ENCODE results near the gene H19. TPM values are rescaled to one million over a fixed set of nuclear protein-coding genes. Genes with fewer than 3 reads are reported as not detected.

The H19 gene
- 2.8 TPM for total RNA-seq

GRCh38 chr11:1997755-1998154 lies at the start of gene H19:
TSS of gene H19 (minus strand) at chr11:1997842.

GRCh38 chr11:1946812-1947484 lies 50.7 kb downstream of the H19 start, which contains the start of gene MRPL23:
TSS of gene MRPL23 (plus strand) at chr11:1947332. CDS start at chr11:1947363, 31 bp downstream.

Small RNA genes within 50 kb of the gene (small RNA-seq; reads per million reads assigned to genes)
- gene RF01972 (ENCODE audit: low replicate concordance) (not detected), gene RF01973 (ENCODE audit: low replicate concordance) (not detected)

Other genes starting within 250 kb of the H19 start
- 0.94 TPM for gene IFITM10, start 247.2 kb downstream of the H19 start, total RNA-seq
- gene CTSD, start 233.9 kb downstream of the H19 start, total RNA-seq = 39.8 TPM
- gene SYT8, start 162.9 kb downstream of the H19 start, total RNA-seq = not detected
- not detected for gene TNNI2, start 158.9 kb downstream of the H19 start, total RNA-seq
- 0.63 TPM for gene LSP1, start 144.8 kb downstream of the H19 start, total RNA-seq
- not detected for gene PRR33, start 105.9 kb downstream of the H19 start, total RNA-seq
- gene TNNT3, start 78.1 kb downstream of the H19 start, total RNA-seq = not detected
- gene MRPL23, start 50.5 kb downstream of the H19 start, total RNA-seq = 30.7 TPM
- 3.1 TPM for gene IGF2, start 141.5 kb upstream of the H19 start, total RNA-seq
- not detected for gene INS, start 163.4 kb upstream of the H19 start, total RNA-seq
- not detected for gene TH, start 174.0 kb upstream of the H19 start, total RNA-seq